Left ventricle myocardium superior (tissue), 1 donor: ENCODE data around the gene RAB29. TPM values are rescaled to one million over a fixed set of nuclear protein-coding genes. Genes with fewer than 3 reads are reported as not detected.
"Not testable (repeated sequence)": the region's sequence is repeated elsewhere in the genome, so short reads cannot be mapped to it uniquely, and the experiment has no call there.

Source experiments
- ATAC-seq: fragments of 200-7000 bp; cut with Tn5 transposase; one replicate; pipeline ENCODE4 v1.9.1; 2020; ENCODE audit warnings: mild to moderate bottlenecking, moderate library complexity
- DNase-seq: peaks from one replicate; pipeline ENCODE4 v3.0.0-alpha.2; 2020
- intact Hi-C: fragments of 100-400 bp; cut with micrococcal nuclease; formaldehyde crosslinking; loops from one replicate; pipeline ENCODE4 v1.11.0; 2022
- total RNA-seq: library from RNA; stranded (reverse); fragmentation: NEBNext Ultra II Directional; extraction: Animal tissue kit (Norgen Biotek cat#: 25700); gene quantifications from one replicate; pipeline ENCODE4 v1.2.1, GENCODE V29; 2021
- donor health status: DM: no; HTN: yes; CAD: no; lungs with severe emphysema.

RAB29 gene
- total RNA-seq, 1 donor from 2014 or later = 14.5 TPM

DNA sequence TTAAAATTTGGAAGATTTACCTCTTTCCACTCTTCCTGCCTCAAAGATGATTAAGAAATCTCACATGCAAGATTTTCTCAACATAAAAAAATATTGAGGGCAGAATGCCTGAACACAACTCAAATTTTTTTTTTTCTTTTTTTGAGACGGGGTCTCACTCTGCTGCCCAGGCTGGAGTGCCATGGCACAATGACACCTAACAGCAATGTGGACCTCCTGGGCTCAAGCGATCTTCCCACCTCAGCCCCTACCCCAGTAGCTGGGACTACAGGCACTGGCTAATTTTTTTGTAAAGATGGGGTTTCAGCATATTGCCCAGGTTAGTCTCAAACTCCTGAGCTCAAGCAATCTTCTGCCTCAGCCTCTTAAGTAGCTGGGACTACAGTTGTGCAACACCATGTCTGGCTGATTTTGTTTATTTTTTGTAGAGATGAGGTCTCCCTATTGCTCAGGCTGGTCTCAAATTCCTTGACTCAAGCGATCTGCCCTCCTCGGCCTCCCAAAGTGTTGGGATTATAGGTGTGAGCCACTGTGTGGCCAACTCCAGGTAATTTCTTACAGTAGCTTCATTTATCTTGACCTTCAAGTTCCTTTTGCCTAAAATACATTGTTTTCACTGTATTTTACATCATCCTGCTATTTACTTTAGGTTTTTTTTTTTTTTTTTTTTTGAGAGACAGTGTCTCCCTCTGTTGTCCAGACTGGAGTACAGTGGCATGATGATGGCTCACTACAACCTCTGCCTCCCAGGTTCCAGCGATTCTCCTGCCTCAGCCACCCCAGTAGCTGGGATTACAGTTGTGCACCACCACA lies 35.7 kb downstream of the RAB29 start:
- DNase-seq (no peak), ATAC-seq (no peak)
- intact Hi-C loops = no loop called here

- intact Hi-C loops = no loop called here
- no peak for DNase-seq
Measured at GRCh38 chr1:205735218-205735617, 40.1 kb downstream of the RAB29 start.

GRCh38 chr1:205733438-205734175 lies 41.7 kb downstream of the RAB29 start:
- intact Hi-C loops = no loop called here
- DNase-seq (no peak), ATAC-seq (no peak)

More at GRCh38 chr1:205735218-205735617, 40.1 kb downstream of the RAB29 start:
- ATAC-seq = no peak

GRCh38 chr1:205729945-205730610 lies 45.2 kb downstream of the RAB29 start:
- intact Hi-C loops = no loop called here
- ATAC-seq = peak; percentile 33
- no peak for DNase-seq

GRCh38 chr1:205726619-205727125 lies 48.6 kb downstream of the RAB29 start:
- intact Hi-C loops = no loop called here

GRCh38 chr1:205725514-205725913 lies 49.8 kb downstream of the RAB29 start:
- intact Hi-C loops = no loop called here
- ATAC-seq = no peak

More at GRCh38 chr1:205726619-205727125, 48.6 kb downstream of the RAB29 start:
- DNase-seq (no peak), ATAC-seq (no peak)

GRCh38 chr1:205720740-205721139 lies 54.5 kb downstream of the RAB29 start:
- ATAC-seq, intact Hi-C loops, DNase-seq: not testable (repeated sequence)

More at GRCh38 chr1:205725514-205725913, 49.8 kb downstream of the RAB29 start:
- no peak for DNase-seq

DNA sequence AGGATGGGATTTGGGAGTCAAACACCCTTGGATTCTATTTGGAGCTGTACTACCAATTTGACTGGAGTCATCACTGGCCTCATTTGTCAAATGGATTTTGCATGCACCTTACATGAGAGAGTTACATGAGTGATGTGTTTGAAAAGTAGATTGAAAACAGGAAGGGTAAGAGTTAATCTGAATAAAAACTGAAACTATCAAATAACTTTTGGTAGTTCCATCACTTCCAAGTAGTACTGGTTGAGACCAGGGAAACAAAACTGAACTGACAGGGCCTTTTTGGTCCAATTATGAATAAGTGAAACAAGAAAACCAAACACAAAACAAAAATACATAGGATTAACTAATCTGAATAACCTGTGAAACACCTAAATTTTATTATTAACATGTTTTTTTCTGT lies 55.5 kb downstream of the RAB29 start:
- no peak for ATAC-seq
- intact Hi-C loops = no loop called here
- DNase-seq = no peak

GRCh38 chr1:205719015-205719414 lies 56.3 kb downstream of the RAB29 start:
- intact Hi-C loops = no loop called here
- DNase-seq (no peak), ATAC-seq (no peak)

Other genes with a start within 250 kb of the RAB29 start
- 40.5 TPM for gene ELK4, start 143.5 kb downstream of the RAB29 start, total RNA-seq
- 6.6 TPM for gene SLC45A3, start 95.0 kb downstream of the RAB29 start, total RNA-seq
- gene NUCKS1, start 25.3 kb downstream of the RAB29 start, total RNA-seq = 202 TPM
- gene SLC41A1, start 37.7 kb upstream of the RAB29 start, total RNA-seq = 511 TPM
- 1.6 TPM for gene PM20D1, start 74.7 kb upstream of the RAB29 start, total RNA-seq
- 34.0 TPM for gene SLC26A9, start 168.0 kb upstream of the RAB29 start, total RNA-seq
- gene RAB7B, start 227.9 kb upstream of the RAB29 start, total RNA-seq = 1.6 TPM
- gene CTSE, start 248.4 kb upstream of the RAB29 start, total RNA-seq = 0.15 TPM